SIG-M5 treated with dmso at 0.1 percent for 504 hours (cell line): ENCODE measurements around the gene DGKD.

Experiments
- DNase-seq: peaks from one replicate; lab custom pipeline; 2025; ENCODE audit not compliant: unreplicated experiment; lab: John Stamatoyannopoulos, UW

Gene DGKD

GRCh38 chr2:233411162-233411561, 56.9 kb downstream of the DGKD start:
- DNase-seq: no peak

- no peak for DNase-seq
Measured at GRCh38 chr2:233412405-233412804, 58.1 kb downstream of the DGKD start.

DNA sequence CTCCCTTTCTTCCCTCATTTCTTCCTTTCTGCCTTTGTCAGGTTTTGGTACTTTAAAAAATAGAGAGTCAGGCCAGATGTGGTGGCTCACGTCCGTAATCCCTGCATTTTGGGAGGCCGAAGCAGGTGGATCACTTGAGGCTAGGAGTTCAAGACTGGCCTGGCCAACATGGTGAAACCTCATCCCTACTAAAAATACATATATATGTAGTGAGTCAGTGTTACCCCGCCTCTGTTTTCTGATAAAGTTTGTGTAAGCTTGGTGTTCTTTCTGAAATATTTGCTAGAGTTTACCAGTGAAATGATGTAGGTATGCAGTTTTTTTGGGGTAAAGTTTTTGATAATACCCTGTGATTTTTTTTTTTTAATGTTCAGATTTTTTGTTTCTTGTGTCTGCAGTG, 58.8 kb downstream of the DGKD start:
- DNase-seq: no peak

DNA sequence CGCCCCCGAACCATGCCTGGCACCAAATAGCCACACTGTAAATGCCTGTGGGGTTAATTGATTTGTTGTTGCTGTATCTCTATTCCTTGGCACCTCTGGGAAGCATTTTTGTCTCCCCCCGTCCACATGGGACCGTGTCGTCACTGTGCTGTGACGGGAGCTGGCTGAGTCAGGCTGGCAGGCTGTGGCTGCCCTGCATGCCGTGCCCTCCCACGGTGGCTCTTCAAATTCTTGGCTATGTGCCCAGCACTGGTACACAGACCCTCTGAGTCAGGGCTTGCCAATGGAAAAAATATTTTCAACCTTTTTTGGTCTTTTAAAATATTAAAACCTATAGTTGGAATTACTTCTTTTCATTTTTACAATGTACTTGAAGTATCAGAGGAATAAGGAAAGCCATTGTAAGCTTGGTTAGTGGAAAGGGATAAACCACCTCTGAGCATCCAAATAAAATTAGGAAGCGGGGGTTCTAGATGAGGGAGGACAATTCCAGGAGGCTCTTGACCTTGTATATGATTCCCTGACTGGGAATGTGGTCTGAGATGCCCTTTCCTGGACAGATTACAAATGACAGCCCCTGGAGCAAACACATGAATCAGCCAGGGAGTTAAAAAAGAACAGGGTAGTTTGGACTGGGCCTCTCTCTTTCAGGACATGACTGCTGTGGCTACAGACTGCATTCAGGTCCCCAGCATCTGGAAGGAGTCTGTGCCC, 59.4 kb downstream of the DGKD start:
- no peak for DNase-seq

DNA sequence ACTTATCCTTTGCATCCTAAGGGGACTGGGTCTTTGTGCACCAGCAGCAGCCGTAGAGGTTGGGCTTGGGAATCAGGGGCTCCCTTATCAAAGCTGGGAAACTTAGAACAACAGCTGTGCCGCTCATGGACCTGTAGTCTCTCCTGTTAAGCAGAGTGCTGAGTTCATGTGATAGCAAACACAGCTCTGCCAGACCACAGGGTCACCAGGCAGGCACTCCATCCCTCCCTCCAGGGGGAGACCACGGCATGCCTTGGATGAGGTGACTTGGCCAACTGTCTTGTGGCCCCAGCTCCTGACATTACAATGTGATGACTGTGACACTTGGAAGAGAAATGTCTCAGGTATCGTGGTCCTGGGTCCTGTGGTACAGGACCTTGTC, 60.0 kb downstream of the DGKD start:
- DNase-seq: no peak

GRCh38 chr2:233414777-233415570, 60.7 kb downstream of the DGKD start:
- DNase-seq: no peak

GRCh38 chr2:233416199-233416598, 61.9 kb downstream of the DGKD start:
- no peak for DNase-seq

GRCh38 chr2:233416706-233417105, 62.4 kb downstream of the DGKD start:
- no peak for DNase-seq

DNA sequence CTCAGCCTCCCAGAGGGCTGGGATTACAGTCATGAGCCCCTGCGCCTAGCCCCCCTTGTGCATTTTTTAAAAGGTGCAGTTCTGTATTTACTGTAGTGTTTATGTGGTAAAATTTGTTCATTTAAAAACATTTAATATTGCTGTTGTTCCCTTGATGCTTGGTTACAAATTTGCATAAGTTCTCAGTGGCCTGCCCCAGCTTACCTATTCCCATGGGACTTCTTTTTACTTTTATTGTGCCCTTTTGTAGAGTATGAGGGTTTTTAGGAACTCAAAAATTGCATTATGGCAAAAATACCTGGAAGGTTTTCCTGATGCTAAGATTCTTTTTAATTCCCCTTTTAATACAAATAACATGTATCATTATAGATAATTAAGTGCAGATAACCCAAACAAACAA, 63.0 kb downstream of the DGKD start:
- DNase-seq: no peak

GRCh38 chr2:233418052-233418760, 63.9 kb downstream of the DGKD start:
- DNase-seq: no peak

- no peak for DNase-seq
Measured at GRCh38 chr2:233418761-233419546, 64.7 kb downstream of the DGKD start.

GRCh38 chr2:233419602-233420391, 65.5 kb downstream of the DGKD start:
- DNase-seq: no peak

GRCh38 chr2:233421091-233421816, 67.0 kb downstream of the DGKD start:
- DNase-seq: no peak

DNA sequence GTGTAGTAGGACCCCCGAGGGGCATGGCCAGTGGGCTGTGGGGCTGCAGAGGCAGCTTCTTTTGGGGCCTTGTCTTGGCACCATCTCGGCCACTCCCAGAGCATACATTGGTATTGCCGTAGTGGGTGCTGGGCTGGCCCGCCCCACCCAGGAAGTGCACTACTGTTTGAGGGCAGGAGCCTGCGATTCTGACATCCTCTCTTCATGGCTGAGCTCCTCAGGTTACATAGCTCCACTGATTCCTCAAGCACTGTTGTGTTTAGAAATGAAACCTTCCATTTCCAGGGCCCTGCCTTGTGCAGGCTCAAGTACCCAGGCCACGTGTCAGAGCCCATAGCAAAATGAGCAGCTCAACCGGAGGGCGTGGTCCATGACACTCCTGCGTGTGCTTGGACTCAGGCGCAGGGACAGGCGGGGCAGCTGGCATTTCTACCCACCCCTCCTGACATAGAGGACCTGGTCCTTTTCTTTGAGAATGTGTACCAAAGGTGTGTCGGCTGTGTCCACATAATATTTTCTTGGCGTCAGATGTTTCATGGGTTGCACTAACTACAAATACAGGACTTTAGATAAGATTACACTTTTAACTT, 67.9 kb downstream of the DGKD start:
- DNase-seq: peak; percentile 28

- no peak for DNase-seq
Measured at GRCh38 chr2:233422649-233423551, 68.6 kb downstream of the DGKD start.

- DNase-seq: no peak
Measured at GRCh38 chr2:233423552-233423860, 69.2 kb downstream of the DGKD start.

- DNase-seq: no peak
Measured at GRCh38 chr2:233424154-233424951, 70.1 kb downstream of the DGKD start.
